ENCODE measurements around the gene TXNDC2.

DNA sequence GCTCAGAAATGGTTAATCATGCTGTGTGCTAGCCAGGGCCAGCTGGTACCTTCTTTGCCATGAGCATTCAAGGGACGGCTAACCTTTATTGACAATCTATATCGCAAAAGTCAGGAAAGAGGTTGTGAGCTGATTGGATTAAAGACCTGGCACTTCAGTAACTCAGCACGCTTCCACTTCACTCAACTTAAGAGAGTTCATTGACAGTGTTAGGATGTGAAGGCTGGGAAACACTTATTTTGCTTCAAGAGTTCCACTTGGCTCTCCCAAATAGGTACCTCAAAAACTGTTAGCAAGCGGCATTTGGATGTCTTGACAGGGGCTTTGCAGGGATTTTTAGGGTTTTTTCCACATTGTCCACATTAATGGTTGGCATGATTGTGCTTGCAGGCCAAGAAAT is 25.1 kb upstream of the TXNDC2 start:
- TF ChIP-seq, protein P1, sequence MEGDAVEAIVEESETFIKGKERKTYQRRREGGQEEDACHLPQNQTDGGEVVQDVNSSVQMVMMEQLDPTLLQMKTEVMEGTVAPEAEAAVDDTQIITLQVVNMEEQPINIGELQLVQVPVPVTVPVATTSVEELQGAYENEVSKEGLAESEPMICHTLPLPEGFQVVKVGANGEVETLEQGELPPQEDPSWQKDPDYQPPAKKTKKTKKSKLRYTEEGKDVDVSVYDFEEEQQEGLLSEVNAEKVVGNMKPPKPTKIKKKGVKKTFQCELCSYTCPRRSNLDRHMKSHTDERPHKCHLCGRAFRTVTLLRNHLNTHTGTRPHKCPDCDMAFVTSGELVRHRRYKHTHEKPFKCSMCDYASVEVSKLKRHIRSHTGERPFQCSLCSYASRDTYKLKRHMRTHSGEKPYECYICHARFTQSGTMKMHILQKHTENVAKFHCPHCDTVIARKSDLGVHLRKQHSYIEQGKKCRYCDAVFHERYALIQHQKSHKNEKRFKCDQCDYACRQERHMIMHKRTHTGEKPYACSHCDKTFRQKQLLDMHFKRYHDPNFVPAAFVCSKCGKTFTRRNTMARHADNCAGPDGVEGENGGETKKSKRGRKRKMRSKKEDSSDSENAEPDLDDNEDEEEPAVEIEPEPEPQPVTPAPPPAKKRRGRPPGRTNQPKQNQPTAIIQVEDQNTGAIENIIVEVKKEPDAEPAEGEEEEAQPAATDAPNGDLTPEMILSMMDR (IDR thresholded peaks at IDR 0.05; ENCODE audit: low read length), result no peak
- no peak for TF ChIP-seq EZH2 (optimal IDR thresholded peaks at IDR 0.05; ENCODE audit: low read depth, low read length)
